ENCODE measurements around the gene IFT27. TPM values are rescaled to one million over a fixed set of nuclear protein-coding genes. Genes with fewer than 3 reads are reported as not detected.

Gene IFT27
- total RNA-seq, 1 experiment from 2014 or later: 22.6 TPM

DNA sequence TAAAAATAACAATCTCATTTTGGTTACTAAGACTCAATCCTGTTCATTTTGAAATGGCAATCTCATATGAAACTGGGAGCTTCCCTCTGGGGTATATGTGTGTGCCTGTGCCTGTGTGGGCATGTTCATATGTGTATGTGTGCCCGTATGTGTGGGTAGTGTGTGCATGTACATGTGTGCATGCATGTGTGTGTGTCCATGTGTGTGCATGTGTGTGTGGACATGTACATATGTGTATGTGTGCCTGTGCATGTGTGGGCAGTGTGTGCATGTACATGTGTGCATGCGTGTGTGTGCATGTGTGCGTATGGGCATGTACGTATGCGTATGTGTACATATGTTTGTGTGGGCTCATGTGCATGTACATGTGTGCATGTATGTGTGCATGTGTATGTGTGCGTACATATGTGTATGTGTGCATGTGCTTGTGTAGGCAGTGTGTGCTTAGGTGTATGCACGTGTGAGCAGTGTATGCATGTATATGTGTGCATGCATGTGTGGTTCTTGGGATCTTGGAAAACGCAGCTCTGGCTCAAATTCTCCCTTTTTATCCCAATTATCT lies 47.9 kb downstream of the IFT27 start:
- Histone ChIP-seq H3K27me3 (replicated peaks) (peaks cover 53% of the 10 kb centered on the region), H3K27ac (no peak overlapping the region)

DNA sequence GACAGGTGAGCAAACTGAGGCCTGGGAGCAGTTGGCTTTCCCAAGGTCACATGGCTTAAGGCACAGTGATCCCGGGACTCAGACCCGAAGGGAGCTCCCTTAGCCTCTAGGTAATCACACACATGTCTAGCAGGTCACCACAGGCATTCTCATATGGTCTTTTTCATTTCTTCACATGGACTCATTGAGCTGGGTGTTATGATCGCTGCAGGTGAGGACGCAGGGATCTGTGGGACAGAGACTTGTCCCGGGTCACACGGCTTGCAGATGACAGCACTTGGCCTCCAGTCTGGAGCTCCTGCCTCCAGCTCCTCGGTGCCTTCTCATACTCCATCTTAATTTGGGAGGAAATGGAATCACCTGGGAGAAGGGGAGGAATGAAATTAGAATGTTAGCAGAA lies 48.8 kb downstream of the IFT27 start:
- H3K27me3 ChIP-seq (replicated peaks): peaks cover 54% of the 10 kb centered on the region
- H3K4me1 ChIP-seq (replicated peaks): no peaks in the 10 kb centered on the region
- no peak overlapping the region for H3K4me3 ChIP-seq
- no peak for DNase-seq (ENCODE audit: low read depth in 1 of 2, low spot score in 2 of 2)
- H3K27ac ChIP-seq: no peak overlapping the region
- no peaks in the 10 kb centered on the region for H3K9me3 ChIP-seq (replicated peaks)
- H3K36me3 ChIP-seq: no peaks in the 10 kb centered on the region

More for the DNA sequence above, 47.9 kb downstream of the IFT27 start:
- Histone ChIP-seq H3K4me1 (replicated peaks) (no peaks in the 10 kb centered on the region), H3K36me3 (no peaks in the 10 kb centered on the region), H3K4me3 (no peak overlapping the region), H3K9me3 (replicated peaks) (no peaks in the 10 kb centered on the region)
- no peak for DNase-seq (ENCODE audit: low read depth in 1 of 2, low spot score in 2 of 2)

DNA sequence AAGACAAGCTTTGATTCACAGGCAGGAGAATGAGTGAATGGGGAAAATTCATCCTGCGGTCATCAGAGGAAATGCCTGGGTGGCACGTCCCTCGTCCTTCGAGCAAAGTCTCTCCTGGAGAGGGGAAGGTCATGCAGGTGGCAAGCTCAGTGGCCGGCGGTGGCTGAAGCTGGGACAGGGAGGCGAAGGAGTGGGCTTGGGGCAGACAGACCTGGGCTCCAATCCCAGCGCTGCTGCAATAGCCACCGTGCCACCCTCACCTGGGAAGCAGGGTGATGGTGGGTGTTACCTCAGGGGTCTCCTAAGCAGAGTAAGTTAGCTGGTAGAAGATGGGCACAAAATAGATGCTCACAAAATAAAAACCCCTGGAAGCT lies 49.9 kb downstream of the IFT27 start:
- no peaks in the 10 kb centered on the region for H3K4me1 ChIP-seq (replicated peaks)
- no peak overlapping the region for H3K4me3 ChIP-seq
- no peaks in the 10 kb centered on the region for H3K9me3 ChIP-seq (replicated peaks)
- peaks cover 62% of the 10 kb centered on the region for H3K27me3 ChIP-seq (replicated peaks)
- no peaks in the 10 kb centered on the region for H3K36me3 ChIP-seq
- DNase-seq (ENCODE audit: low read depth in 1 of 2, low spot score in 2 of 2): no peak
- no peak overlapping the region for H3K27ac ChIP-seq

DNA sequence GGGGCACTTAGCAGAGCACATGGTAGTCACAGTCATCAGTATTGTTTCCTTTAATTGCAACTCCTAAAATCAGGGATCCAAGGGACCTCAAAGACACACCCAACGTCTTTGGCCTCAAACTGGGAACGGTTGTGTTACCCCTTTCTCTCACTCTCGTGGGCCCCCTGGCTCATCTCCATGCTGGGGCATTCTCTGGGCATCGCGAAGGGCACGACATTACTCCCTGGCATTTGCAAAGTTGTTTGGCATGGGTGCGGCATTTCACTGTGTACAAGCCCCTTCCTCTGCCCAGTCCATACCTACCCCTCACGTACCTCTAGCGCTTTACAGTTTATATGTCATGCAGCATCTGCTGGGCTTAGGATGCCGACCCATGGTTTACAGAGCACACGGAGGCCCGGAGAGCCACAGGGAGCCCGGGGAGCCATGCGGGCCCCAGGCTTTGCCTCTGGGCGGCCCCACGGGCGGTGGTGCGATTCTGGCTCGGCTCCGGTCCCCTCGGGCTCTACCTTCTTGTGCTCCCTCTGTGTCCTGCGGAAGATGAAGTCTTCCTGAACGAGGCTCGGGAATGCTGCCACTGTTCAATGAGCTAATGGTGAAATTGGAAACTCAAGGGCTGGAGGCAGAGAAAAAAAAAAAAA lies 50.4 kb downstream of the IFT27 start:
- Histone ChIP-seq H3K9me3 (replicated peaks) (no peaks in the 10 kb centered on the region), H3K36me3 (no peaks in the 10 kb centered on the region), H3K27ac (no peak overlapping the region), H3K4me1 (replicated peaks) (no peaks in the 10 kb centered on the region), H3K4me3 (no peak overlapping the region), H3K27me3 (replicated peaks) (peaks cover 65% of the 10 kb centered on the region)
- no peak for DNase-seq (ENCODE audit: low read depth in 1 of 2, low spot score in 2 of 2)

DNA sequence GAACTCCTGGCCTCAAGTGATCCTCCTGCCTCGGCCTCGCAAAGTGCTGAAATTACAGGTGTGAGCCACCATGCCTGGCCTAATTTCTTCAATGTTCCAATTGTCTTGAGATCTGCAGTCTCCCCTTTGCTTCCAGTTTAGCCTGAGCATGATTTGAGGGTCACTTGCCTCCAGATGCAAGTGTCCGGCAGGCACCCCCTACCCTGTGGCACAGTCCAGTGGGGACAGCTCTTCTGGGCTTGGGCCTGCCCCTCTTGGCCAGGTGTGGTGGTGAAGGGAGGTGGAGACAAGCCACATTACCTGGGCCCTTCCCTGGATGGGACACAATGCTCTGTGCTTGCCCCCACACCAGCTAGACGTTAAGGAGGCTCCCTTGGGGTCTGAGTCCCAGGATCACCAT lies 51.1 kb downstream of the IFT27 start:
- H3K36me3 ChIP-seq: no peaks in the 10 kb centered on the region
- no peak for DNase-seq (ENCODE audit: low read depth in 1 of 2, low spot score in 2 of 2)

DNA sequence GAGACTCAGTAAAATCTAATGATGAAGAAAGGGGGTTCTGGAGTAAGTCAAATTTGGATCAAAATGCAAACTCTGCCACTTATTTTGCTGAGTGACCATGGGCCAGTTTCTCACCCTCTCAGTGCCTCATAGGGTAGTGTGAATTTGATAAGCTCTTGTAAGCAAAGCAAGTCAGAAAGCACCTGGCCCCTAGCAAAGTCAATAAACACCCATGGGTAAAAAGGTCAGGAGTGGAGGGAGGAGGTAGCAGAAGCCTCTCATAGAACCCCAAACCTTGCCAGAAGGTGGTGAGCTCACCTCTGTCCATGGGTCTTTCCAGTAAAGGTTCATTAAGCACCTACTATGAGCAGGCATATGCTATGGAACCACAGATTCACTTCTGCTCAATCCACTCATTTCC lies 53.9 kb downstream of the IFT27 start:
- Histone ChIP-seq H3K36me3 (no peaks in the 10 kb centered on the region), H3K27ac (no peak overlapping the region), H3K9me3 (replicated peaks) (no peaks in the 10 kb centered on the region), H3K4me3 (no peak overlapping the region), H3K27me3 (replicated peaks) (peaks cover 77% of the 10 kb centered on the region), H3K4me1 (replicated peaks) (no peaks in the 10 kb centered on the region)
- DNase-seq (ENCODE audit: low read depth in 1 of 2, low spot score in 2 of 2): no peak

More for the DNA sequence above, 51.1 kb downstream of the IFT27 start:
- Histone ChIP-seq H3K27ac (no peak overlapping the region), H3K4me1 (replicated peaks) (no peaks in the 10 kb centered on the region), H3K9me3 (replicated peaks) (no peaks in the 10 kb centered on the region), H3K27me3 (replicated peaks) (peaks cover 66% of the 10 kb centered on the region), H3K4me3 (no peak overlapping the region)

DNA sequence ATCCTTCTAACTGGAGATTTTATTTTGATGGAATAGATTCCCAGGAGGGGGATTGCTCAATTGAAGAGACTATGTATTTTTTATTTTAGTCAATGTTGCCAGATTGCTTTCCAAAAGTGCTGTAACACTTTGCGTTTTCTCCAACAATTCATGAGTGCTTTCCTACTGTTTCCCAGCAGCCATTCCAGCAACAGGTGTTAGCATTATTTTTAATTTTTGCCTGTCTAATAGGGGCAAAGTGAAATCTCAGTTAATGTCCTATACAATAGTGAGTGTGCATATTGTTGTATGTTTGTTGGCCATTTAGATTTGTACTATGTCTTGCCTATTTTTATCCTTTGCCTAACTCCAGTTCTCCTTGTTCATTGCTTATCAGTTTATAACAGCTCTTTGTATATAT lies 60.3 kb downstream of the IFT27 start:
- H3K9me3 ChIP-seq (replicated peaks): no peaks in the 10 kb centered on the region
- no peak for DNase-seq (ENCODE audit: low read depth in 1 of 2, low spot score in 2 of 2)
- no peaks in the 10 kb centered on the region for H3K4me1 ChIP-seq (replicated peaks)
- no peaks in the 10 kb centered on the region for H3K36me3 ChIP-seq
- no peak overlapping the region for H3K4me3 ChIP-seq
- peaks cover 59% of the 10 kb centered on the region for H3K27me3 ChIP-seq (replicated peaks)
- H3K27ac ChIP-seq: no peak overlapping the region

DNA sequence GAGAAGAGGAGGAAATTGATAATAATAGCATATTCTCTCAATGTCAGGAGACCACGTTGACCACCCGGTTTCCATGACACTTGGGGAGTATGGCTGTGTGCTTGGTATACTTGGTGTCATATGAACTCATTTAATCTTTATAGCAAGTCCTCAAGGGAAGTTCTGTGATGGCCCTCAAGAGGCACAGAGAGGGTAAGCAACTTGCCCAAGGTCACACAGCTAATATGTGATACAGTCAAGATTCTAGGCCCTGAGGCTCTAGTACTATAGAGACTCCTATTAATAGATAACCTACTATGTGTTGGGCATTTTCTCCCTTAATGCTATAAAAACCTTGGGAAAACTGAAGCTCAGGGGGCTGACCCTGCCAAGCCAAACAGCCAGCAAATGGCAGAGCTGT lies 61.8 kb downstream of the IFT27 start:
- peaks cover 58% of the 10 kb centered on the region for H3K27me3 ChIP-seq (replicated peaks)
- no peaks in the 10 kb centered on the region for H3K4me1 ChIP-seq (replicated peaks)

DNA sequence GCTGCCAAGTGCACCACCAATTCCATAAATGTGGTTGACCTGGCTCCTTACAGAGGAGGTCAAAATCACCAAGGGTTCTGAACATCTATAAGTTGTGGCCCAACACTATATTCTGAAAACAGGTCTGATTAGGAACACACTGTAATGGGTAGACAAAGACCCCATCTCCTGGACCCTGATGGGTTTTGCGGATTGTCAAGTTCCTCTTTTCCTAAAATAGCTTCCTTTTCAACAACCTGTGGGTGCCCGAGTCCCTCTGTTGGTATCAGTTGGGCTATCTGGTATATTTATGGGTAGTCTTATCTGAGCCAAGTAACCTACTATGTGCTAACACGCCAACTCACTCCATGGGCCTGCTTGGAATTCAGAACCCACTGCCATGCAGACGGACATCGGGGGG lies 62.5 kb downstream of the IFT27 start:
- H3K4me3 ChIP-seq: no peak overlapping the region
- H3K27me3 ChIP-seq (replicated peaks): peaks cover 60% of the 10 kb centered on the region
- H3K4me1 ChIP-seq (replicated peaks): no peaks in the 10 kb centered on the region
- H3K36me3 ChIP-seq: no peaks in the 10 kb centered on the region
- H3K27ac ChIP-seq: no peak overlapping the region
- H3K9me3 ChIP-seq (replicated peaks): no peaks in the 10 kb centered on the region
- DNase-seq (ENCODE audit: low read depth in 1 of 2, low spot score in 2 of 2): no peak

More for the DNA sequence above, 61.8 kb downstream of the IFT27 start:
- Histone ChIP-seq H3K4me3 (no peak overlapping the region), H3K27ac (no peak overlapping the region), H3K36me3 (no peaks in the 10 kb centered on the region), H3K9me3 (replicated peaks) (no peaks in the 10 kb centered on the region)
- no peak for DNase-seq (ENCODE audit: low read depth in 1 of 2, low spot score in 2 of 2)

Other genes with a start within 250 kb of the IFT27 start
- 266 and 351 TPM in 2 replicates for gene EIF3D, start 247.0 kb downstream of the IFT27 start, total RNA-seq (2014; rRNA removed; shearing (Covaris generic))
- gene CACNG2, start 72.4 kb downstream of the IFT27 start, total RNA-seq (2014; rRNA removed; shearing (Covaris generic)): not detected in 2 replicates
- gene PVALB, start 40.9 kb upstream of the IFT27 start, total RNA-seq (2014; rRNA removed; shearing (Covaris generic)): not detected in 2 replicates
- gene NCF4, start 84.9 kb upstream of the IFT27 start, total RNA-seq (2014; rRNA removed; shearing (Covaris generic)): not detected in 2 replicates
- gene CSF2RB, start 137.5 kb upstream of the IFT27 start, total RNA-seq (2014; rRNA removed; shearing (Covaris generic)): 0.03 TPM in 1 of 2 replicates, not detected in the other
- gene TST, start 243.3 kb upstream of the IFT27 start, total RNA-seq (2014; rRNA removed; shearing (Covaris generic)): 12.7 and 38.0 TPM in 2 replicates
- 37.3 and 38.3 TPM in 2 replicates for gene MPST, start 243.6 kb upstream of the IFT27 start, total RNA-seq (2014; rRNA removed; shearing (Covaris generic))

All from SJSA1 (cell line).